GM23248 (cell line): ENCODE measurements around the gene PIK3R1. TPM values are rescaled to one million over a fixed set of nuclear protein-coding genes. Genes with fewer than 3 reads are reported as not detected.

Experiments
- DNase-seq: peaks from one replicate; pipeline ENCODE4 v3.0.0-alpha.2; 2015
- H2AFZ ChIP-seq: fragments of 200-600 bp; sonication (generic); 2 replicates; pipeline ENCODE4 v1.6.1; 2016; ENCODE audit warnings: antibody characterized with exemption
- H3F3A ChIP-seq: fragments of 200-600 bp; sonication (generic); 2 replicates; pipeline ENCODE4 v1.6.1; 2016; ENCODE audit warnings: mild to moderate bottlenecking, antibody characterized with exemption, mixed run types; ENCODE audit not compliant: insufficient read depth
- H3K27ac ChIP-seq: fragments of 200-600 bp; sonication (generic); 2 replicates; pipeline ENCODE4 v1.5.1; 2016; ENCODE audit warnings: mild to moderate bottlenecking
- H3K27me3 ChIP-seq: fragments of 200-600 bp; sonication (generic); replicated peaks from 2 replicates; pipeline ENCODE4 v1.6.1; 2016; ENCODE audit warnings: mild to moderate bottlenecking; ENCODE audit not compliant: insufficient read depth
- H3K36me3 ChIP-seq: fragments of 200-600 bp; sonication (generic); 2 replicates; pipeline ENCODE4 v1.6.1; 2016; ENCODE audit warnings: low read depth, mild to moderate bottlenecking
- H3K4me1 ChIP-seq: fragments of 200-600 bp; sonication (generic); 2 replicates; pipeline ENCODE4 v1.6.1; 2016; ENCODE audit warnings: mild to moderate bottlenecking; ENCODE audit not compliant: insufficient read depth
- H3K4me2 ChIP-seq: fragments of 200-600 bp; sonication (generic); one replicate; pipeline ENCODE4 v1.6.1; 2016; ENCODE audit warnings: mild to moderate bottlenecking; ENCODE audit not compliant: unreplicated experiment
- H3K4me3 ChIP-seq: fragments of 200-600 bp; sonication (generic); 2 replicates; pipeline ENCODE4 v1.5.1; 2016; ENCODE audit warnings: mild to moderate bottlenecking
- H3K79me2 ChIP-seq: fragments of 200-600 bp; sonication (generic); 2 replicates; pipeline ENCODE4 v1.6.1; 2016; ENCODE audit warnings: mild to moderate bottlenecking; ENCODE audit not compliant: insufficient read depth
- H3K9ac ChIP-seq: fragments of 200-600 bp; sonication (generic); 2 replicates; pipeline ENCODE4 v1.6.1; 2016; ENCODE audit warnings: mild to moderate bottlenecking
- H3K9me2 ChIP-seq: fragments of 200-600 bp; sonication (generic); 2 replicates; pipeline ENCODE4 v1.6.1; 2016; ENCODE audit warnings: mixed run types, mild to moderate bottlenecking, moderate library complexity; ENCODE audit not compliant: insufficient read depth
- H3K9me3 ChIP-seq: fragments of 200-600 bp; sonication (generic); one replicate; pipeline ENCODE4 v1.6.1; 2017; ENCODE audit warnings: low read depth
- H4K20me1 ChIP-seq: fragments of 200-600 bp; sonication (generic); 2 replicates; pipeline ENCODE4 v1.6.0; 2016; ENCODE audit not compliant: insufficient read depth
- EZH2 ChIP-seq: fragments of 200-600 bp; sonication (generic); IDR thresholded peaks from 2 replicates; pipeline ENCODE4 v1.6.1; 2018; ENCODE audit warnings: antibody characterized with exemption, mild to moderate bottlenecking; ENCODE audit not compliant: insufficient read depth, poor library complexity, severe bottlenecking
- EZH2phosphoT487 ChIP-seq: fragments of 200-600 bp; sonication (generic); IDR thresholded peaks from 2 replicates; pipeline ENCODE4 v1.6.1; 2018; ENCODE audit warnings: antibody characterized with exemption, moderate library complexity, mild to moderate bottlenecking, low read depth; ENCODE audit not compliant: insufficient read depth
- WGBS, 2 experiments: methylation state at CpG; one replicate each; pipeline ENCODE4 v1.1.6; 2015 to 2017; ENCODE audit warnings: low lambda C conversion rate in 2 of 2, low coverage in 1 of 2; ENCODE audit errors: missing lambda C conversion rate in 2 of 2; 5-methylcytosine and 5-hydroxymethylcytosine counted together
- in situ Hi-C: fragments of 300-500 bp; cut with MboI; formaldehyde crosslinking; loops from 2 replicates; pipeline ENCODE4 v1.15.0; 2020
- polyA plus RNA-seq: library from polyadenylated mRNA; unstranded; fragments of >200 nt; fragmentation: Nextera tagmentation; extraction: Ambion mirVana; gene quantifications from 2 replicates; pipeline ENCODE4 v1.2.1, GENCODE V29; 2016
- total RNA-seq: library from RNA; depleted of rRNA; stranded (reverse); fragments of >200 nt; shearing (Covaris generic); gene quantifications from 2 replicates; pipeline ENCODE4 v1.2.3, GENCODE V29; 2014

The PIK3R1 gene
- total and polyA plus RNA-seq, 2 experiments from 2014 or later: 8.4 to 14.4 TPM

DNA sequence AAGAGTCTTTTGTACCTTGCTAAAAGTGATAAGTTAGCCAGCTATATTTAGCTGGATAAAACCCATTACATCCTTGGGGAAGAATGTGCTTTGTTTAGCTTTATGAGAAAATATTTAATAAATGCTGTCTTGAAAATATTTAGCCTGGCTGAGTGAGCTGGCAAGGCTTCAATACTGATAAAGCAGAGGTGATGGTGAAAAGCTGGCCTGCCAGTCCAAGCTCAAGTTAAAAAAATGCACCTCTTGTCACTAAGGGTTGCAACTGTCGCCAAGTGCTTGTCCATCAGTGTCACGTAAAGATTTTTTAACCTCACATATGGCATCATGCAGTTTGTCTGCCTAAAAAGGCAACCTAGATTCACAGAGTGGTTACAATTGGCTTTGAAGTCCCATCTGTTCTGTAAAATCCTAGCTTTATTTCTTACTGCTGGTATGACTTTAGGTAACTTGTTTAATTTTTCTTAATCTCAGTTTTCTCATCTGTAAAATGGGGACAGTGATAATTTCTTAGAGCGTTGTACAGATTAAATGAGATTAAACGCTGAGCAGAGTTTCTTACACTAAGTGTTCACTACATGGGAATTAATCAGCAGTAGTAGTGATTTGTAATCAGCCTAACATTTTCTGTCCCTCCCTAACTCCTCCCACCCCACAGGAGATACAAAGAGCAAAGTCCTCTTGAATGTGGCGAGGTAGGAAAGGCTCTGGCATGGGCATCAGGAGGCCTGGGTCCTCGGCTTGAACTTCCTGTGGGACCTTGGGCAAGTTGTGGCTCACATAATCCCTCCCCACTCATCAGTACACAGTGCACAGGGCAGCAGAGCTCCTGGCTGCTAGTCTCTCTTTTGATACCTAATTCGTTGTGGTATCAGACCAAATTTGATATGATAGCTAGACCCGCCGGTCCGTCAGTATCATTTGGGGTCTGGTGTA is 48.7 kb downstream of the PIK3R1 start:
- no peak overlapping the region for H2AFZ ChIP-seq
- no peak for TF ChIP-seq EZH2phosphoT487
- H3K4me1 ChIP-seq: peaks cover 63% of the 10 kb centered on the region
- no peaks in the 10 kb centered on the region for H3K9me2 ChIP-seq
- H3K27me3 ChIP-seq: no peaks in the 10 kb centered on the region
- H3K9ac ChIP-seq: no peak overlapping the region
- H3K36me3 ChIP-seq: no peaks in the 10 kb centered on the region
- DNase-seq: peak; percentile 60
- no peaks in the 10 kb centered on the region for H4K20me1 ChIP-seq
- WGBS, 2 experiments: 76 to 80% methylated on average over 10 of the region's 10 CpGs
- in situ Hi-C loops: loop anchor here (25.0 kb wide), 1 partner anchor 602 kb away; no protein-coding TSS in a partner anchor
- H3F3A ChIP-seq: peaks cover 25% of the 10 kb centered on the region
- peak overlapping the region; percentile 20 for H3K4me2 ChIP-seq
- H3K79me2 ChIP-seq: peaks cover 71% of the 10 kb centered on the region
- H3K27ac ChIP-seq: no peak overlapping the region; the same call in 1 of the 2 replicates
- H3K4me3 ChIP-seq: no peak overlapping the region; the same call in 1 of the 2 replicates
- no peaks in the 10 kb centered on the region for H3K9me3 ChIP-seq

GRCh38 chr5:68265347-68265746 is 49.8 kb downstream of the PIK3R1 start:
- no peaks in the 10 kb centered on the region for H3K27me3 ChIP-seq
- peaks cover 27% of the 10 kb centered on the region for H3F3A ChIP-seq
- in situ Hi-C loops: loop anchor here (25.0 kb wide), 1 partner anchor 603 kb away; no protein-coding TSS in a partner anchor
- TF ChIP-seq EZH2phosphoT487 (no peak), EZH2 (no peak)
- H3K9ac ChIP-seq: peak overlapping the region; percentile 4; the same call in 1 of the 2 replicates
- peak overlapping the region; percentile 62 for H3K4me2 ChIP-seq
- DNase-seq: no peak
- H2AFZ ChIP-seq: no peak overlapping the region
- 19 to 20% methylated on average over 2 of the region's 2 CpGs for WGBS, 2 experiments
- H3K4me1 ChIP-seq: peaks cover 73% of the 10 kb centered on the region
- H3K4me3 ChIP-seq: 0 out of 2 replicates have a peak overlapping the region, but pooled peaks have one; percentile 5
- no peaks in the 10 kb centered on the region for H3K36me3 ChIP-seq
- H4K20me1 ChIP-seq: no peaks in the 10 kb centered on the region
- H3K9me2 ChIP-seq: no peaks in the 10 kb centered on the region
- H3K79me2 ChIP-seq: peaks cover 71% of the 10 kb centered on the region
- no peaks in the 10 kb centered on the region for H3K9me3 ChIP-seq
- peak overlapping the region; percentile 26 for H3K27ac ChIP-seq

- H4K20me1 ChIP-seq: no peaks in the 10 kb centered on the region
- peak overlapping the region; percentile 26 for H3K27ac ChIP-seq
- H3K27me3 ChIP-seq: no peaks in the 10 kb centered on the region
- DNase-seq: peak; percentile 63
- H2AFZ ChIP-seq: no peak overlapping the region
- peak overlapping the region; percentile 4; the same call in 1 of the 2 replicates for H3K9ac ChIP-seq
- in situ Hi-C loops: loop anchor here (25.0 kb wide), 1 partner anchor 604 kb away; no protein-coding TSS in a partner anchor
- no peaks in the 10 kb centered on the region for H3K9me3 ChIP-seq
- TF ChIP-seq EZH2: no peak
- no peak for TF ChIP-seq EZH2phosphoT487
- peaks cover 73% of the 10 kb centered on the region for H3K4me1 ChIP-seq
- H3K4me2 ChIP-seq: peak overlapping the region; percentile 62
- no peaks in the 10 kb centered on the region for H3K36me3 ChIP-seq
- H3K79me2 ChIP-seq: peaks cover 71% of the 10 kb centered on the region
- 0 out of 2 replicates have a peak overlapping the region, but pooled peaks have one; percentile 5 for H3K4me3 ChIP-seq
- H3F3A ChIP-seq: peaks cover 27% of the 10 kb centered on the region
- no peaks in the 10 kb centered on the region for H3K9me2 ChIP-seq
- 37 to 43% methylated on average over 3 of the region's 3 CpGs for whole genome bisulfite sequencing, 2 experiments
Observed at GRCh38 chr5:68265822-68266395, 50.4 kb downstream of the PIK3R1 start.

DNA sequence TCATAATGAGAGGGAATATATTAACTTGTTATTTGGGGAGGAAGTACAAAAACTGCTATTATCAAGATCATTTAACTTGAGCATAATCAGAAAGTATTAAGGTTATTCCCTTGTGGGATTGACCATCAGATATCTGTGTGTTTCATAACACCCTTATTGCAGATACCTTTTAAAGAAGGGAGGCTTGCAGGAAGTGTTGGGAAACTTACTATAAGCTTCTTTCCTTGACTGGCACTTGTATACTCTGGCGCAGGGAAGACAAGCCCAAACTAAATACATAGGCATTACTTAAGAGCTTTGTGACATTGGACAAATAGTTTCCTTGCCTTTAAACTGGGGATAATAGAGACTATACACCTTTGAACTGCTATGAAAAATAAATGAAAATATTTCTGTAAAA is 50.9 kb downstream of the PIK3R1 start:
- no peak for DNase-seq
- no peaks in the 10 kb centered on the region for H4K20me1 ChIP-seq
- WGBS, 2 experiments: 96 to 98% methylated on average over 1 of the region's 1 CpG
- peaks cover 27% of the 10 kb centered on the region for H3F3A ChIP-seq
- peak overlapping the region; percentile 62 for H3K4me2 ChIP-seq
- no peaks in the 10 kb centered on the region for H3K27me3 ChIP-seq
- no peak overlapping the region for H2AFZ ChIP-seq
- H3K9me2 ChIP-seq: no peaks in the 10 kb centered on the region
- no peak overlapping the region for H3K4me3 ChIP-seq
- peaks cover 73% of the 10 kb centered on the region for H3K4me1 ChIP-seq
- peak overlapping the region; percentile 26 for H3K27ac ChIP-seq
- H3K9me3 ChIP-seq: no peaks in the 10 kb centered on the region
- 0 out of 2 replicates have a peak overlapping the region, but pooled peaks have one; percentile 4 for H3K9ac ChIP-seq
- H3K36me3 ChIP-seq: no peaks in the 10 kb centered on the region
- peaks cover 77% of the 10 kb centered on the region for H3K79me2 ChIP-seq
- in situ Hi-C loops: loop anchor here (25.0 kb wide), 1 partner anchor 604 kb away; no protein-coding TSS in a partner anchor
- TF ChIP-seq EZH2phosphoT487: no peak
- TF ChIP-seq EZH2: no peak
